Retinal pigment epithelial cell (primary cell): ENCODE results near the gene MAP2K3.

Experiments used
- DNase-seq: peaks from one replicate; pipeline ENCODE4 v3.0.0-alpha.2; 2010; ENCODE audit warnings: low read depth
- H3K4me3 ChIP-seq: 2 replicates; pipeline ENCODE4 v1.5.1; 2011; ENCODE audit warnings: mild to moderate bottlenecking, low read length, control low read depth, moderate library complexity
- CTCF ChIP-seq: conservative IDR thresholded peaks from 2 replicates; pipeline ENCODE4 v1.5.1; 2011; ENCODE audit warnings: low read depth, low read length, control low read depth, inconsistent platforms

Gene MAP2K3

GRCh38 chr17:21363776-21364642 lies 79.5 kb downstream of the MAP2K3 start:
- H3K4me3 ChIP-seq, result no peak overlapping the region
- DNase-seq, result no peak
- TF ChIP-seq CTCF, result no peak
